HFFc6 (cell line): ENCODE data around the gene HENMT1. TPM values are rescaled to one million over a fixed set of nuclear protein-coding genes. Genes with fewer than 3 reads are reported as not detected.
A peak's percentile ranks its signal among the peaks of the same experiment; 100 is the strongest.

Experiments
- DNase-seq: peaks from one replicate; pipeline ENCODE4 v3.0.0-alpha.2; 2018
- H3K27ac Mint-ChIP-seq: 2 replicates; pipeline ENCODE4 v1.8.0; 2020; ENCODE audit warnings: mild to moderate bottlenecking, mixed read lengths
- H3K27me3 Mint-ChIP-seq: 2 replicates; pipeline ENCODE4 v1.8.0; 2021; ENCODE audit warnings: mild to moderate bottlenecking, moderate library complexity, mixed read lengths; ENCODE audit not compliant: insufficient read depth
- H3K36me3 Mint-ChIP-seq: 2 replicates; pipeline ENCODE4 v1.8.0; 2021; ENCODE audit warnings: low read depth, mixed read lengths
- H3K4me1 Mint-ChIP-seq: 2 replicates; pipeline ENCODE4 v1.8.0; 2020; ENCODE audit warnings: low read depth, mixed read lengths
- H3K4me3 Mint-ChIP-seq: 2 replicates; pipeline ENCODE4 v1.8.0; 2020; ENCODE audit warnings: mild to moderate bottlenecking, moderate library complexity, mixed read lengths
- H3K9me3 Mint-ChIP-seq: 2 replicates; pipeline ENCODE4 v1.8.0; 2020; ENCODE audit warnings: mild to moderate bottlenecking, mixed read lengths
- CTCF ChIP-seq: fragments of 200-600 bp; sonication (generic); IDR thresholded peaks from 2 replicates; pipeline ENCODE4 v1.5.0; 2021; ENCODE audit warnings: antibody characterized with exemption, mild to moderate bottlenecking
- total RNA-seq, 6 experiments: library from RNA; stranded (reverse); fragmentation: NEBNext Ultra II Directional; extraction: Animal tissue kit (Norgen Biotek cat#: 25700); gene quantifications; 2 replicates in 1 of 6; 3 replicates in 5 of 6; pipeline ENCODE4 v1.2.3, GENCODE V29; 2021

Gene HENMT1
- total RNA-seq, 6 experiments from 2014 or later = 0.37 to 2.7 (median 0.45) TPM

- Mint-ChIP-seq H3K4me1 (peaks cover 51% of the 10 kb centered on the region), H3K4me3 (no peak overlapping the region), H3K27ac (no peak overlapping the region), H3K9me3 (no peaks in the 10 kb centered on the region), H3K36me3 (peaks cover 46% of the 10 kb centered on the region), H3K27me3 (no peaks in the 10 kb centered on the region)
- DNase-seq = no peak
- TF ChIP-seq CTCF = no peak
These were observed 40.4 kb upstream of the HENMT1 start for GRCh38 chr1:108701176-108701849.

DNA sequence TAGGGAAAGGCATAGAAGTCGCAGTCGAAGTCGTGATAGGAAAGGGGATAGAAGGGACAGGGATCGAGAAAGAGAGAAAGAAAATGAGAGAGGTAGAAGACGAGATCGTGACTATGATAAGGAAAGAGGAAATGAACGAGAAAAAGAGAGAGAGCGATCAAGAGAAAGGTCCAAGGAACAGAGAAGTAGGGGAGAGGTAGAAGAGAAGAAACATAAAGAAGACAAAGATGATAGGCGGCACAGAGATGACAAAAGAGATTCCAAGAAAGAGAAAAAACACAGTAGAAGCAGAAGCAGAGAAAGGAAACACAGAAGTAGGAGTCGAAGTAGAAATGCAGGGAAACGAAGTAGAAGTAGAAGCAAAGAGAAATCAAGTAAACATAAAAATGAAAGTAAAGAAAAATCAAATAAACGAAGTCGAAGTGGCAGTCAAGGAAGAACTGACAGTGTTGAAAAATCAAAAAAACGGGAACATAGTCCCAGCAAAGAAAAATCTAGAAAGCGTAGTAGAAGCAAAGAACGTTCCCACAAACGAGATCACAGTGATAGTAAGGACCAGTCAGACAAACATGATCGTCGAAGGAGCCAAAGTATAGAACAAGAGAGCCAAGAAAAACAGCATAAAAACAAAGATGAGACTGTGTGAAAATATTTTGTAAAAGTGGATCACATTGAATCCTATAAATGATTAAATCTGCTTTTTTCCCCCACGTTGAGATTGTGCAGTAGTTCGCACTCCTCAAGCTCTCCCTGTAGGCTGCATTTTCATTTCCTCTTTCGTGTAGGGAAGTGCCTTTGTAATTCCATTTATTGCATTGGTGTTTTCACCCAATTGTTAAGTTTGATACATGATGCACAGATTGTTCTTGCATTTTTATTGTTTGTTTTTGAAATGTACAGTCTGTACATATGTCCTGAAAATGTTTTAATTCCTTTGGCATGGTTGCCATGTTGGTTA lies 38.8 kb upstream of the HENMT1 start:
- Mint-ChIP-seq H3K27me3 (no peaks in the 10 kb centered on the region), H3K27ac (peak overlapping the region; percentile 10), H3K4me1 (peaks cover 44% of the 10 kb centered on the region), H3K36me3 (peaks cover 59% of the 10 kb centered on the region), H3K9me3 (no peaks in the 10 kb centered on the region), H3K4me3 (no peak overlapping the region)
- DNase-seq = no peak
- TF ChIP-seq CTCF = no peak

GRCh38 chr1:108695535-108695934 lies 34.6 kb upstream of the HENMT1 start:
- Mint-ChIP-seq H3K36me3 (peaks cover 66% of the 10 kb centered on the region), H3K4me3 (peak overlapping the region; percentile 33)

DNA sequence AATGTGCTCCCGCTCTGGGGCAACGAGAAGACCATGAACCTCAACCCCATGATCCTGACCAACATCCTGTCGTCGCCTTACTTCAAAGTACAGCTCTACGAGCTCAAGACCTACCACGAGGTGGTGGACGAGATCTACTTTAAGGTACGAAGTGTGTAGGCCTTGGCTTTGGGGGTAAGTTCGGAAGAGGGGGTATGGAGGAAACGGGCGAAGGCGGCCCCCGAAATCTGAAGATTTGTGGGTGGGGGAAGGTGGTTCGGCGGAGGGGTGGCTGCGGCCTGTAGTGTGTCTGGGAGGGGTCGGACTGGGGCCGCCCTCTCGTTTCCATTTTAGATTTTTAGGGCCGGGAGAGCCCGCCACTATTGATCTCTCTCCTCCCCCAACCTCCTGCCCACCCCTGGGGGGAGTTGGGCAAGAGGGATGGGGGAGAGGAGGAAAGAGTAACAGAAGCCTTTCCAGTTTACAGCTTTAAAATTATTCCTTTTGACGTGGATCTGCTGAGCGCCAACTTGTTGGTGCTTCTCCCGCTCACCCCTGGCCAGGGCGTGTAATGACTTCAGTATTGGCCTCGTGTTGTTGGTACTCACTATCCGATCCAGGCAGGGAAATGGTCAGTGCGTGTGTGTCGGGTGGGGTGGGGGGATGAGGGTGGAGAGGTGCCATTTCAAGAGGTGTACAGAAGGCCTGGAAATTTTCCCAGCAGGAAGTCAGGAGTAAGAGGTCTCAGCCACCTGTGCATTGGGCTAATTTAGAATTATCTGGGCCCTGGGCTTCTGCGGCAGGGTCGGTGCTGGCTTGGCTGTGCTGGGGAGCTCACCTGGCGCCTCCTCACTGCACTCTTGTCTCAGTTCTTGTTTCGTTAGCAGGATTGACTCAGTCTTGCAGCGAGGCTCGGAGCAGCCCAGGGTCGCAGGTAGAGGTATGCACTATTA lies 32.1 kb upstream of the HENMT1 start:
- peaks cover 33% of the 10 kb centered on the region for H3K4me1 Mint-ChIP-seq
- no peaks in the 10 kb centered on the region; the same call in 1 of the 2 replicates for H3K27me3 Mint-ChIP-seq
- peak overlapping the region; percentile 91 for H3K27ac Mint-ChIP-seq
- H3K36me3 Mint-ChIP-seq = peaks cover 41% of the 10 kb centered on the region
- H3K9me3 Mint-ChIP-seq = no peaks in the 10 kb centered on the region
- TF ChIP-seq CTCF = peak; percentile 51
- peak overlapping the region; percentile 99 for H3K4me3 Mint-ChIP-seq
- DNase-seq = peak; percentile 64

More at GRCh38 chr1:108695535-108695934, 34.6 kb upstream of the HENMT1 start:
- Mint-ChIP-seq H3K27ac (no peak overlapping the region), H3K4me1 (peaks cover 38% of the 10 kb centered on the region), H3K27me3 (no peaks in the 10 kb centered on the region; the same call in 1 of the 2 replicates), H3K9me3 (no peaks in the 10 kb centered on the region)
- no peak for TF ChIP-seq CTCF
- DNase-seq = no peak
